NOMO-1 treated with DMSO at 0.1 percent for 48 hours (cell line): ENCODE data around the gene TTC28.
A peak's percentile ranks its signal among the peaks of the same experiment; 100 is the strongest.
"Not testable (repeated sequence)": the region's sequence is repeated elsewhere in the genome, so short reads cannot be mapped to it uniquely, and the experiment has no call there.

Source experiments
- DNase-seq: peaks from one replicate; lab custom pipeline; 2025; ENCODE audit not compliant: unreplicated experiment; lab: John Stamatoyannopoulos, UW

The TTC28 gene

DNA sequence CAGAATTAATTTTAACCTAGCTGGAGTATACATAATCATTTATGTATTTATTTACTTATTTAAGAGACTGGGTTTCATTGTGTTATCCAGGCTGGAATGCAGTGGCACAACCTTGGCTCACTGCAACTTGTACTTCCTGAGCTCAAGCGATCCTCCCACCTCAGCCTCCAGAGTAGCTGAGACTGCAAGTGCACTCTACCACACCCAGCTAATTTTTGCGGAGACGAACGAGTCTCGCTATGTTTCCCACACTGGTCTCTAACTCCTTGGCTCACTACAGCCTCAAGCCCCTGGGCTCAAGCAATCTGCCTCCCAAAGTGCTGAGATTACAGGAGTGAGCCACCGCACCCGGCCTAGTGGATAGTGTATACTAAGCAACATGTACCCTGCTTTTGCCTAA, 1.5 kb downstream of the TTC28 start:
- DNase-seq: not testable (repeated sequence)

- DNase-seq: peak; percentile 92
These were observed 5.5 kb downstream of the TTC28 start for GRCh38 chr22:28674121-28674563.

DNA sequence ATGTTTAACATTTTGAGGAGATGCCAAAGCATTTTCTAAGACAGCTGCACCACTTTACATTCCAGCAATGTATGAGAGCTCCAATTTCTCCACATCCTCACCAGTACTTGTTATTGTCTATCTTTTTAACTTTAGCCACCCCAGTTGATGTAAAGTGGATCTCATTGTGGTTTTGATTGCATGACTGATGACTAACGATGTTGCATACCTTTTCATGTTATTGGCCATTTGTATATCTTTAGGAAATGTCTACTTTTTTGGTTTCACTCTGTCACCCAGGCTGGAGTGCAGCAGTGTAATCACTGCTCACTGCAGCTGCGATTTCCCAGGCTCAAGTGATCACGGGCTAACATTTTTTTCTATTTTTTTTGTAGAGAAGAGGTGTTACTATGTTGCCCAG, 8.9 kb downstream of the TTC28 start:
- DNase-seq: peak; percentile 38

- DNase-seq: peak; percentile 96
These were observed 9.5 kb downstream of the TTC28 start for GRCh38 chr22:28670161-28670560.

DNA sequence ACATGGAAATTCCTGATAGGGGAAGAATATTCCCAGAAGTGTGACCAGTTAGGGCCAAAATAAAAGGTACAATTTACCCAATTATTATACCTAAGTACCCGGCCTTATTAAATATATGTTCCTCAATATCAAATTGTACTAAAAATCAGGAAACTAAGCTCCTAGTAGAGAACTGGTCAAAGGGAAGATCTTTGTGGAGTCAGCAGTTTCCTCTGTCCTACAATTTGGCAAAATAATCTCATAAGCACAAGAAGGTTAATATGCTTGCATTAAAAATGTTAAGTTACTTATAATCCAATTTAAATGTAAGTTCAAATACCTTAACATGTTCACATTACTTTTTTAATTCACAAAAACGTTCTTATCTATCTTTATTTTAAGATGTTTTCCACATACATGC, 10.3 kb downstream of the TTC28 start:
- DNase-seq: no peak

- not testable (repeated sequence) for DNase-seq
These were observed 16.1 kb downstream of the TTC28 start for GRCh38 chr22:28663569-28663942.

GRCh38 chr22:28658448-28658847, 21.2 kb downstream of the TTC28 start:
- no peak for DNase-seq

DNA sequence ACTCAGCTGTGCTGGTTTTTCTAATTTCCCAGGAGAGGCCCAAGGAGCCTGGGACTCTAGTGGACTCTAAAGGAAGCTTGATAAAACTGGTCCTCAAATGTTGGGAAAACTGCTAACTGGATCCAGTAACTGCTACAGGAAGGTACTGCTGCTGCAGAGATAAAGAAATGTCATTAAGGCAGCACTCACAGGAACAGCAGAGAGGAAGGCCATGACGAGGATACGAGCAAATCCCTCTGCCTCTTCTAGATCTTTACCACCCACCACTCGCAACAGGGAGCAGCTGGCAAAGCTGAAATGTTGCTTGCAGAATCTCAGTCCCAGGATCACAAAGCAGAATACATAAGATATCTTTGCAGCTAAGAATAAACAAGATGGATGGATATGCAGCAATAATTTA, 23.5 kb downstream of the TTC28 start:
- DNase-seq: no peak

DNA sequence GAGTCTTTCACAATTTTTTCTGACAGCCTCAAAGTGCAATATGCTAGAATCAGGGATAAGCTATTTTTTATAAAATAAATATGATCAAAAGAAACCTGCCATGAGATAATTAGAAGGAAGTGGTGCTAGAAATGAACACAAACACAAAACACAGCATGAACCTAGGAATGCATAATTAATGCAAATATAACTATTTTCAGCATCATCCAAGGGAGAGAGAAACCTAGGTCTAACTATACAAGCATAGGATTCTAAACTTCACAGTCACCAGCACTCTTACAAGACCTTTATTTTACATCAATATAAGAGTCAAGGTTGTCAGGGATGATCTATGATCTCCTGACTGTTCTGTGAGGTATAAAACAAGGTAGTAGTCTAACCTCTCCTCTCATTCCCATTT, 29.2 kb downstream of the TTC28 start:
- no peak for DNase-seq

GRCh38 chr22:28648792-28649191, 30.8 kb downstream of the TTC28 start:
- no peak for DNase-seq

GRCh38 chr22:28647216-28647615, 32.4 kb downstream of the TTC28 start:
- DNase-seq: no peak

- no peak for DNase-seq
These were observed 40.3 kb downstream of the TTC28 start for GRCh38 chr22:28639321-28639720.

GRCh38 chr22:28637225-28637624, 42.4 kb downstream of the TTC28 start:
- no peak for DNase-seq

GRCh38 chr22:28630177-28630574, 49.5 kb downstream of the TTC28 start:
- DNase-seq: no peak

- DNase-seq: no peak
These were observed 50.0 kb downstream of the TTC28 start for GRCh38 chr22:28629420-28630176.

- DNase-seq: no peak
These were observed 50.9 kb downstream of the TTC28 start for GRCh38 chr22:28628766-28629165.

DNA sequence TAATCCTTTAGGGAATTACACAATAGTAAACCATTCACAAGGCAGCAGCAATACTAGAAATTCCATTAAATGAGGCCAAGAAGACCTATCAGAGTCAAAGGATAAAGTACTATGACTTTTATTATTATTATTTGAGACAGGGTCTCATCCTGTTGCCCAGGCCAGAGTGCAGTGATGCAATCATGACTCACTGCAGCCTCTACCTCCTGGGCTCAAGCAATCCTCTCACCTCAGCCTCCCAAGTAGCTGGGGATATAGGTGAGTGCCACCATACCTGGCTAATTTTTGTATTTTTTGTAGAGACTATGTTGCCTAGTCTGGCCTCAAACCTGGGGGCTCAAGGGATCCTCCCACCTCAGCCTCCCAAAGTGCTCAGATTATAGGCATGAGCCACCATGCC, 51.8 kb downstream of the TTC28 start:
- no peak for DNase-seq

DNA sequence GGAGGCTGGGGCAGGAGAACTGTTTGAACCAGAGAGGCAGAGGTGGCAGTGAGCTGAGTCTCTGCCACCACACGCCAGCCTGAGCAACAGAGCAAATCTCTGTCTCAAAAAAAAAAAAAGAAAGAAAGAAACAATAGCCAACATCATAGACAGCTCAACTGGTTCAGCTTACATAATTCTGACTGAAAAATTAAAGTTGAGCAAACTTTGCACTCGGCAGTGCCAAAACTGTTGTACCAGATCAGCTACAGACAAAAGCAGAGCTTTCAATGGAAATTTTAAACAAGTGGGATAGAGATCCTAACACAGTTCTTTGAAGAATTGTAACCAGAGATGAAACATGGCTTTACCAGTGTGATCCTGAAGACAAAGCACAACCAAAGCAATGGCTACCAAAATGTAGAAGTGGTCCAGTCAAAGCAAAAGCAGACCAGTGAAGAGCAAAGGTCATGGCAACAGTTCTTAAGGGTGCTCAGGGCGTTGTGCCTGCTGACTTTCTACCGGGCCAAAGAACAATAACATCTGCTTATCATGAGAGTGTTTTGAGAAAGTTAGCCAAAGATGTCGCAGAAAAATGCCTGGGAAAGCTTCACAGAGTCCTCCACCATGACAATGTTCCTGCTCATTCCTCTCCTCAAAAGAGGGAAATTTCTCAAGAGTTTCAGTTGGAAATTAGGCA, 59.3 kb downstream of the TTC28 start:
- no peak for DNase-seq

DNA sequence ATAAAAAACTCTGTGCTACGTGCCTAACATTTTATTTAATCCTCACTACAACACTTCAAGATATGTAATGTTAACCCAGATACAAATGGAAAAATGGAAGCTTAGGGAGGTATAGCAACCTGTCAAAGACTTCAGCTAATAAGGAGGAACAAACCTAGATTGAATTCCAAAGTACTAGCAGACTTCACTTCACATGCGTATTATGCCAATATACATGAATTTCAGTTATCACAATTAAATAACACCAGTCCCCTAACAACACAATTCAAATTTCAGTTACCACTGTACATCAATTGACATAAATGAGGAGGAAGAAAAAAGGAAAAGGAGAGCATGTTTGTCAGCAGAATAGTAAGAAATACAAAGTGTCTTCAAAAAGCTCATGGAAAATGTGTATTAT, 60.4 kb downstream of the TTC28 start:
- no peak for DNase-seq

GRCh38 chr22:28615423-28615822, 64.2 kb downstream of the TTC28 start:
- DNase-seq: not testable (repeated sequence)

DNA sequence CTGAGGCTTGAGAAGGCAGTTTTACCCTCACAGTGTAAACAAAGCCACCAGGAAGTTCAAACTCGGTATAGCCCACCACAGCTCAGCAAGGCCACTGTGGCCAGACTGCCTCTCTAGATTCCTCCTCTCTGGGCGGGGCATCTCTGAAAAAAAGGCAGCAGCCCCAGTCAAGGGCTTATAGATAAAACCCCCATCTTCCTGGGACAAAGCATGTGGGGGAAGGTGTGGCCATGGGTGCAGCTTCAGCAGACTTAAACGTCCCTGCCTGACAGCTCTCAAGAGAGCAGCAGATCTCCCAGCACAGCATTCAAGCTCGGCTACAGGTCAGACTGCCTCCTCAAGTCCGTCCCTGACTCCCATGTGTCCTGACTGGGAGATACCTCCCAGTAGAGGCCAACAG, 69.7 kb downstream of the TTC28 start:
- no peak for DNase-seq

- DNase-seq: no peak
These were observed 71.1 kb downstream of the TTC28 start for GRCh38 chr22:28608546-28608945.

DNA sequence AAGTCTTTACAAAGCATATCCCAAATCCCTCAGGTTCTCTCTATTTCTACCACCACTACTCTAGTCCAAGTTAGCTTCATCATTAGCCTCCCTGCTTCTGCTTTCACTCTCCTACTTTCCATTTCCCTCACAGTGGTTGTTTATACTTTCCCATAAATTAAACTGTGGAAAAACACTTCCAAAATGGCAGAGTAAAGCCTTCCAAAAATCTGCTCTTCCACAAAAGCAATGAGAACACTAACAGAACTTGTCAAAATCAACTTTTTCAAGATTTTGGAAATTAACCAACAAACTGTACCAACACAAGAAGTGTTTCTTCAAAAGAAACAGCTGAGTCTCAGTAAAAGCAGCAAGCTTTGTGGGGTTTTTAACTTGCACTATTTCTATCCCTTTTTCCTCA, 71.8 kb downstream of the TTC28 start:
- DNase-seq: no peak
